Neural progenitor cell (in vitro differentiated cells): ENCODE data around the gene CYP3A7.
"Not testable (repeated sequence)": the region's sequence is repeated elsewhere in the genome, so short reads cannot be mapped to it uniquely, and the experiment has no call there.

Experiments
- CTCF ChIP-seq: fragments of 200-600 bp; sonication (generic); IDR thresholded peaks from 2 replicates; pipeline ENCODE4 v1.5.1; 2017; ENCODE audit warnings: antibody characterized with exemption, mild to moderate bottlenecking
- EZH2phosphoT487 ChIP-seq: fragments of 200-600 bp; sonication (generic); IDR thresholded peaks from 2 replicates; pipeline ENCODE4 v1.6.1; 2017; ENCODE audit warnings: antibody characterized with exemption

DNA sequence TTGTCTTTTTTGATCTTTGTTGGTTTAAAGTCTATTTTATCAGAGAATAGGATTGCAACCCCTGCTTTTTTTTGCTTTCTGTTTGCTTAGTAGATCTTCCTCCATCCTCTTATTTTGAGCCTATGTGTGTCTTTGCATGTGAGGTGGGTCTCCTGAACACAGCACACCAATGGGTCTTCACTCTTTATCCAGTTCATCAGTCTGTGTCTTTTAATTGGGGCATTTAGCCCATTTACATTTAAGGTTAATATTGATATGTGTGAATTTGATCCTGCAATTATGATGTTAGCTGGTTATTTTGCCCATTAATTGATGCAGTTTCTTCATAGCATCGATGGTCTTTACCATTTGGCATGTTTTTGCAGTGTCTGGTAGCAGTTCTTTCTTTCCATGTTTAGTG, 43.3 kb downstream of the CYP3A7 start:
- TF ChIP-seq EZH2phosphoT487, CTCF: not testable (repeated sequence)
